ENCODE results near the gene VWC2L. TPM values are rescaled to one million over a fixed set of nuclear protein-coding genes. Genes with fewer than 3 reads are reported as not detected.

Gene VWC2L
- total and polyA plus RNA-seq, 2 of the 8 experiments (the other 6 are each of a cell fraction or from before 2014, with no cell fraction given), result not detected

GRCh38 chr2:214542866-214543265 is 132.0 kb downstream of the VWC2L start:
- no peak overlapping the region for H2BK15ac ChIP-seq (ENCODE audit: low read length)
- H4K5ac ChIP-seq (ENCODE audit: insufficient read length, low read depth, low read length), result no peak overlapping the region
- no peak overlapping the region for H3K4me3 ChIP-seq (ENCODE audit: extremely low read depth in 1 of 4, insufficient read depth in 2 of 4, low read depth in 3 of 4, low read length in 4 of 4)
- no peak overlapping the region for H3K4ac ChIP-seq (replicated peaks; ENCODE audit: insufficient read length, low read depth, low read length)
- no peaks in the 10 kb centered on the region for H3K9me3 ChIP-seq (ENCODE audit: insufficient read depth in 2 of 2, low read depth in 1 of 2, low read length in 1 of 2)
- TF ChIP-seq FOSL1 (IDR thresholded peaks at IDR 0.05; ENCODE audit: insufficient read depth, low read depth, low read length) (no peak), SIRT6 (IDR thresholded peaks at IDR 0.05; ENCODE audit: low read length) (no peak), SAP30 (IDR thresholded peaks at IDR 0.05; ENCODE audit: insufficient read depth, insufficient replicate concordance, low read length) (no peak)
- no peak overlapping the region for H3K4me2 ChIP-seq (ENCODE audit: insufficient read depth in 1 of 2, low read depth in 2 of 2, low read length in 2 of 2)
- H2AK5ac ChIP-seq (ENCODE audit: low read depth, low read length), result no peak overlapping the region
- DNase-seq (ENCODE audit: low read depth in 1 of 2, low spot score in 2 of 2) (no peak), FAIRE-seq (no peak)
- H4K8ac ChIP-seq (ENCODE audit: extremely low read depth, insufficient read depth, low read length), result no peak overlapping the region
- CTCF ChIA-PET (ENCODE audit: partially characterized antibody), result no interaction called here
- H3K23ac ChIP-seq (ENCODE audit: insufficient read length), result no peak overlapping the region
- no peaks in the 10 kb centered on the region for H3K23me2 ChIP-seq (ENCODE audit: low read depth, low read length)
- H3K36me3 ChIP-seq (ENCODE audit: control insufficient read depth in 2 of 4, insufficient read depth in 4 of 4, low read length in 3 of 4), result no peaks in the 10 kb centered on the region
- H2AFZ ChIP-seq (ENCODE audit: low read length), result no peak overlapping the region
- no peak overlapping the region for H2BK20ac ChIP-seq (ENCODE audit: low read length)
- H3K9ac ChIP-seq (replicated peaks in 1 of 4; ENCODE audit: extremely low read depth in 1 of 4, low read depth in 3 of 4, low read length in 3 of 4), result no peak overlapping the region
- WGBS, 2 experiments (ENCODE audit: extremely low coverage in 1 of 2, insufficient coverage in 1 of 2, insufficient read length in 1 of 2, insufficient replicate concordance in 2 of 2, low coverage in 1 of 2, low lambda C conversion rate in 2 of 2, missing lambda C conversion rate in 1 of 2), result 77% methylated on average over 1 of the region's 1 CpG; no CpG with 5 or more reads in 1 of the 2 experiments
- no peaks in the 10 kb centered on the region for H3K79me2 ChIP-seq (ENCODE audit: control insufficient read depth in 1 of 2, insufficient read depth in 2 of 2, low read length in 2 of 2)
- H3K4me1 ChIP-seq (replicated peaks in 1 of 4; ENCODE audit: control insufficient read depth in 3 of 4, insufficient read depth in 4 of 4, low read length in 3 of 4), result peaks cover 0 to 3% (median 1%) of the 10 kb centered on the region in 4 experiments; a peak in 3 of 7 replicates
- H2BK120ac ChIP-seq (replicated peaks; ENCODE audit: low read depth, low read length), result no peak overlapping the region
- no peaks in the 10 kb centered on the region for H4K20me1 ChIP-seq (replicated peaks in 1 of 2; ENCODE audit: control insufficient read depth in 1 of 2, insufficient read depth in 2 of 2, low read length in 2 of 2)
- no peak overlapping the region for H3K27ac ChIP-seq (ENCODE audit: low read depth, low read length)
- no peaks in the 10 kb centered on the region for H3K27me3 ChIP-seq (replicated peaks in 1 of 4; ENCODE audit: control insufficient read depth in 3 of 4, extremely low read depth in 1 of 4, insufficient read depth in 3 of 4, low read length in 3 of 4)
- no peak overlapping the region for H2BK5ac ChIP-seq (ENCODE audit: low read depth, low read length)
- H4K91ac ChIP-seq (replicated peaks; ENCODE audit: insufficient read length, low read length), result no peak overlapping the region
- H3K14ac ChIP-seq (ENCODE audit: insufficient read length), result no peak overlapping the region
- no peak overlapping the region for H3K18ac ChIP-seq (ENCODE audit: extremely low read depth, low read length)
- H2BK12ac ChIP-seq (ENCODE audit: low read depth, low read length), result no peak overlapping the region
- no peak overlapping the region for H3K56ac ChIP-seq (replicated peaks; ENCODE audit: insufficient read length, low read depth, low read length)
- POLR2A ChIA-PET (ENCODE audit: partially characterized antibody), result no interaction called here
- no peaks in the 10 kb centered on the region for H3K79me1 ChIP-seq (ENCODE audit: low read depth, low read length)

Data from H1 (cell line).